GM10248 (cell line): ENCODE data around the gene RUNX2.

ENCODE experiments used
- CTCF ChIA-PET: fragments of 300-600 bp; sonication (Branson Sonifier 250); formaldehyde crosslinking; extraction: SDS; loops from one replicate; lab custom pipeline; 2021; ENCODE audit warnings: antibody characterized with exemption; lab: Yijun Ruan, JAX
- POLR2A ChIA-PET: fragments of 350-650 bp; sonication (Branson Sonifier 250); formaldehyde crosslinking; extraction: SDS; loops from one replicate; lab custom pipeline; 2020; ENCODE audit warnings: antibody characterized with exemption; lab: Yijun Ruan, JAX
- DNase-seq: peaks from one replicate; pipeline ENCODE4 v3.0.0; 2012; ENCODE audit errors: extremely low spot score
- CTCF ChIP-seq: IDR thresholded peaks from 2 replicates; pipeline ENCODE4 v1.5.1; 2012; ENCODE audit warnings: mild to moderate bottlenecking, low read depth; ENCODE audit errors: extremely low read depth, missing control alignments, control extremely low read depth

RUNX2 gene

DNA sequence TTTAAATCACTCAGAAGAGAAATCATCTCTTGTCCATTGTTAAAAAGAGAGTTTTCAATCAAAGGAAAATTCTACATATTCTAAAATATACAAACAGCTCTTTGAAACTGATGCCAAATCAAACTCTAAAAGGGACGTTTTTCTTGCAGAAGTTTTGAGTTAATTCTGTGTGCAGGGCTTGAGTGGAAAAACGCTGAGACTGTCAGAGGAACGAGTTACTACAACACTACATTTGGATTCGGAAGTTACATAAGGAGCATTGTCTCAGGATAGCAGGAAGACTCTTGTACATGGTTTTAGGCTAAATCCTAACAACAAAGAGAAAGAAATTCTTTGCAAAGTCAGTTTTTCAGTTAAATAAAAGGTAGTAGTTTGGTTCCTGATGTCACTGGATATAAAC lies 205.3 kb downstream of the RUNX2 start:
- no peak for TF ChIP-seq CTCF
- ChIA-PET CTCF (no interaction called here), POLR2A (no interaction called here)
- no peak for DNase-seq

DNA sequence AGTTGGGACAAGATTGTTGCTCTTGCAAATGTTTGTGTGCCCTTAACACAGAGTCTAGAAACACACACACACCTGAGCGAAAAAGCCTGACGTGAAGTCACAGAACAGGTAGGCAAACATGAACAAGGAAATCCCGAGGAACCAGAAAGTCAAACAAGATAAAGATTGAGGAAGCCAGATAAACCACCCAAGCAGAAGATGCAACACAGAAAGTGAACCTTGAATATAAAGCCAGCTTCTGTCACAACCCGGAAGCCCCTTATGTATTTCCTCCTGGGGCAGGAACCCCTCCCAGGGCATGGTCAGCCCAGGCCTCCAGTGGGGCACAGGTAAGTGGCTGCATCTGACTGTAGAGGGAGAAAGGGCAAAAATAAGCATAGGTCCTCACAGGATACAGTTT lies 207.8 kb downstream of the RUNX2 start:
- ChIA-PET POLR2A (no interaction called here), CTCF (interaction anchor here (1.4 kb wide), 1 partner anchor 9 kb away, joined by 7 read pairs; no protein-coding TSS in a partner anchor)
- TF ChIP-seq CTCF: no peak
- no peak for DNase-seq

DNA sequence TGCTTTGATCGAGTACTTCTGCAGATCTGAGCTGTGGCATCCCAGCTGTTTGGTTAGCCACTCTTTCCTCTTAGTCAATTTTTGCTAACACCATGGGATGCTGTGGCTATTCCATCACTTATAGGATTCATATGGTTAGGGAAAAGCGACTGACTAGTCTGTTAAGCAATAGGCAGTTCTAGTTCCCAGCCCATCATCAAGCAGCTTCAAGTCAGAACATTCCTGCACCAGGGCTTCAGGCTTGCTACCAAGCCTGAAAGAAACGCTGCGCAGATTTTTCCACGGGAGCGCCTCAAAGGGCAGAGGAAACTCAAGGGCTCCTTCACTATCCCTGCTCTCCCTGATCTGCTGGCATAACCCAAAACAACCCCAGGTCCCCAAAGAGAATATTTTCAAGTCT lies 209.4 kb downstream of the RUNX2 start:
- POLR2A ChIA-PET: no interaction called here
- CTCF ChIA-PET: no interaction called here
- DNase-seq: no peak
- TF ChIP-seq CTCF: no peak

- no peak for TF ChIP-seq CTCF
- DNase-seq: no peak
- ChIA-PET POLR2A (no interaction called here), CTCF (no interaction called here)
These were observed 210.8 kb downstream of the RUNX2 start for GRCh38 chr6:45538641-45539547.

DNA sequence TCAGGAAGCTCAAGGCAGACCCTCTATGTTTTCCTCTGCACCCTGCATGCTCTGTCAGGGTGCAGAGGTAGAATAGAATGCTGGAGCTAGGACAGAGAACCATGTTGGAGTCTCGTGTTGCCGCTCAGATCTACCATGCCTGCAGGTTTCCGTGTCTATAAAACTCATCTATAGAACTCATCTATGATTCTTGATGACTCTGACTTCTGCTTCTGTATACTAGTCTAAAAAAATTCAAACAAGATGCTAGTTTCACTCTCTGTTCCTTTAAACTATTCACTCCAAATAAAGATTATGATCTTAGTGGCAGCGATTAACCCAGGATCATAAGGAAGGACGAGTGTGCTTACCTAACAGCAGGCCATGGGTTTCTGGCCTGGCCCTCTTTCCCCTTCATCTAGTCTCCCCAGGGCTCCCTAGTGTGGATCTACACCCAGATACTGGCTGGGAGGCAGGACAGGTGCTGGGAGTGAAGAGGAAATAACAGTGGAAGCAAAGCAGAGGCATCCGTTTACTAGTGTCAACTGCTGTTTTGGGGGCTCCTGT lies 212.3 kb downstream of the RUNX2 start:
- CTCF ChIA-PET: interaction anchor here (1.5 kb wide), 1 partner anchor 46 kb away, joined by 3 read pairs; no protein-coding TSS in a partner anchor
- no peak for DNase-seq

More for the DNA sequence above, 212.3 kb downstream of the RUNX2 start:
- TF ChIP-seq CTCF: no peak
- POLR2A ChIA-PET: no interaction called here
